Dermis blood vessel endothelial cell (primary cell): ENCODE data around the gene PRKG1. TPM values are rescaled to one million over a fixed set of nuclear protein-coding genes. Genes with fewer than 3 reads are reported as not detected.
A peak's percentile ranks its signal among the peaks of the same experiment; 100 is the strongest.

Experiments used
- DNase-seq: peaks from one replicate; pipeline ENCODE4 v3.0.0; 2010
- total RNA-seq: library from RNA; depleted of rRNA; stranded (reverse); fragments of >200 nt; gene quantifications from 2 replicates; pipeline ENCODE4 v1.2.3, GENCODE V29; 2014

The PRKG1 gene
- total RNA-seq, 1 donor from 2014 or later, result 4.1 TPM

GRCh38 chr10:51608211-51608610 is 533.9 kb downstream of the PRKG1 start:
- no peak for DNase-seq

- DNase-seq, result peak; percentile 37
Measured at GRCh38 chr10:51615764-51616298, 541.5 kb downstream of the PRKG1 start.

- DNase-seq, result no peak
Measured at GRCh38 chr10:51617576-51618235, 543.4 kb downstream of the PRKG1 start.

- DNase-seq, result no peak
Measured at GRCh38 chr10:51619365-51619764, 545.1 kb downstream of the PRKG1 start.

GRCh38 chr10:51620131-51620530 is 545.8 kb downstream of the PRKG1 start:
- DNase-seq, result no peak

- DNase-seq, result no peak
Measured at GRCh38 chr10:51624013-51624412, 549.7 kb downstream of the PRKG1 start.

- no peak for DNase-seq
Measured at GRCh38 chr10:51629934-51630639, 555.8 kb downstream of the PRKG1 start.

- no peak for DNase-seq
Measured at GRCh38 chr10:51630640-51631005, 556.3 kb downstream of the PRKG1 start.

GRCh38 chr10:51635436-51635835 is 561.1 kb downstream of the PRKG1 start:
- no peak for DNase-seq

- DNase-seq, result no peak
Measured at GRCh38 chr10:51638211-51638610, 563.9 kb downstream of the PRKG1 start.

GRCh38 chr10:51638737-51639136 is 564.5 kb downstream of the PRKG1 start:
- no peak for DNase-seq

- DNase-seq, result no peak
Measured at GRCh38 chr10:51640120-51640819, 566.0 kb downstream of the PRKG1 start.

GRCh38 chr10:51642581-51642980 is 568.3 kb downstream of the PRKG1 start:
- DNase-seq, result no peak

GRCh38 chr10:51643734-51644133 is 569.4 kb downstream of the PRKG1 start:
- no peak for DNase-seq

- no peak for DNase-seq
Measured at GRCh38 chr10:51649064-51649463, 574.8 kb downstream of the PRKG1 start.

GRCh38 chr10:51651063-51651462 is 576.8 kb downstream of the PRKG1 start:
- no peak for DNase-seq

GRCh38 chr10:51653025-51653424 is 578.7 kb downstream of the PRKG1 start:
- no peak for DNase-seq

GRCh38 chr10:51654918-51655317 is 580.6 kb downstream of the PRKG1 start:
- no peak for DNase-seq

- DNase-seq, result no peak
Measured at GRCh38 chr10:51656503-51656902, 582.2 kb downstream of the PRKG1 start.

GRCh38 chr10:51658000-51658399 is 583.7 kb downstream of the PRKG1 start:
- DNase-seq, result no peak

GRCh38 chr10:51659344-51659743 is 585.1 kb downstream of the PRKG1 start:
- DNase-seq, result no peak

- no peak for DNase-seq
Measured at GRCh38 chr10:51663086-51663485, 588.8 kb downstream of the PRKG1 start.

- no peak for DNase-seq
Measured at GRCh38 chr10:51666456-51666855, 592.2 kb downstream of the PRKG1 start.
